IPS DF 4.7 (cell line): ENCODE data around the gene C15orf39.
"Not testable (repeated sequence)": the region's sequence is repeated elsewhere in the genome, so short reads cannot be mapped to it uniquely, and the experiment has no call there.

Experiments
- DNase-seq: peaks from one replicate; pipeline ENCODE4 v3.0.0-alpha.2; 2013; ENCODE audit warnings: low spot score; ENCODE audit errors: extremely low read depth

Gene C15orf39

DNA sequence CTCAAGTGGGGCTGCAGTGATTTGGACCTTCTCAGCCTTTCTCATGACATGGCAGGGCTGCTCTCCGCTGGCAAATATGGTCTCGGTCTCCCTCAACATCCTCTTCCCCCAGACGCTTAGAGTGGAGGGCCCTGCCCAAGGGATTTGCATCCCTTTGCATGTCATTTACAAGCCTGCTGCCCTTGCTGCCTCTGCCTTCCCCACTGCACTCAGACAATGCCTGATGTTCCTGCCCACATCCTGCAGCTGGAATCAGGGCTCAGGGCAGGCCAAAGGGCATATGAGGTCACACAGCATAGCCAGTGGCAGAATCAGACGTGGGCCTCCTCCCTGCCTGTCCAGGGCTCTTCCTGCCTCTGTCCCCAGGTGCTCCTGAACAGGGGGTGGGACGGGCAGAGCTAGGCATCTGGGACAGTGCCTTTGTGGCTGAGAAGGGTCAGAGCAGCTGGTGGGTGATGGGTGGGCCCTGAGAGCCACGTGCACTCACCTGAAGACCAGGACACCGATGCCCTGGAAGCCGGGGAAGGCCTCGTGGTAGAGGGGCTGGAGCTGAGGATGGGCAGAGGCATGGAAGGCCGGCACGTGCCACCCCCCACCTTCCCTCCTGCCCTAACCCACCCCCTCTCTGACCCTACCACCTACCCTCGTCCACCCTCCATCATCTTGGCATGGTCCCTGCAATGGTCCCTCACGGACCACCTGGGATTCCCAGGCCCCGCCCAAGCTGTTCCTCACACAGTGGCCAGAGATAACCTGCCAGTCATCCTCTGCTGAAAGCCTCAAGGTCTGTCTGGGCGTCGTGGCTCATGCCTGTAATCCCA, 29.1 kb downstream of the C15orf39 start:
- DNase-seq, result no peak

DNA sequence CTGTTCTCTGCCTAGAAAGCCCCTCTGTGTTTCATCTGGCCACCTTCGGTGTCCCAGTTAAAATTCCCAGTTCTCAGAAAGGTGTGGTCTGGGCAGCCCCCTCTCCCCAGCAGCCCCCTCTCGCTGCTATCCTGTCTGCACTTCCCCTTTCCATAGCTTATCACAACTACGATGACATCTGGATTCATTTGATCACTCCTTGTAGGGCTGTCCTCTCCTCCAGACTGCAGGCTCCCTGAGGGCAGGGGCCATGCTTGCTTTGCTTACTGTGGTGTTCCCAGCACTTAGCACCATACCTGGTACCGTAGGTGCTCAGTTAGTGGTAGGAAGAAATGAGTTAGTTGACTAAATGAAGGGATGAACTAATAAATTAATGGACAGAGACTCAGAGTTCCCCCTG, 30.2 kb downstream of the C15orf39 start:
- DNase-seq, result no peak

DNA sequence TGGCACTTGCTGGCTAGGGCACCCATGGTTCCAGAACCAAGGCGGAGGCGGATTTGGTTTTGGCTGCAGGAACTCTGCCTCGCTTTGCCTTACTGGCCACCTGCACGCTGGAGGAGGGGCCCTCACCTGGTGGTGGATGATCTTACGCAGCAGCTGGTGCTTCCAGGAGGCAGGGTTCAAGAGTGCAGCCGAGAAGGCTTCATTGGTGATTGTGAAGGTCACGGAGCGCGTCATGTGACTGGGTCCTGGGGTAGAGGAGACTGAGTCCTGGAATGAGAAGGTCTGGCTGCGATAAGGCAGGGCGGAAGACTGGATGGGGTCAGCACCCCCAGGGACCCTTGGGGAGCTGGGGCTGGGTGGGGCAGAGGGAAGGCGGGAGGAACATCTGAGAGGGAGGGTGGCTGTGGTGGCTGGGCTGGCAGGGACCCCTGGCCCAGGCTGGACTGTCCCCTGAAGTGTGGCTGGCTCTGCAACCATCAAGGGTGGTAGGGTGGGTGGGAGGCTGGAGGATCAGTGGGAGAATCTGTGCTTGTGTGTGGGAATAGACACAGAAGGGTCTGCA, 30.7 kb downstream of the C15orf39 start:
- DNase-seq, result no peak

DNA sequence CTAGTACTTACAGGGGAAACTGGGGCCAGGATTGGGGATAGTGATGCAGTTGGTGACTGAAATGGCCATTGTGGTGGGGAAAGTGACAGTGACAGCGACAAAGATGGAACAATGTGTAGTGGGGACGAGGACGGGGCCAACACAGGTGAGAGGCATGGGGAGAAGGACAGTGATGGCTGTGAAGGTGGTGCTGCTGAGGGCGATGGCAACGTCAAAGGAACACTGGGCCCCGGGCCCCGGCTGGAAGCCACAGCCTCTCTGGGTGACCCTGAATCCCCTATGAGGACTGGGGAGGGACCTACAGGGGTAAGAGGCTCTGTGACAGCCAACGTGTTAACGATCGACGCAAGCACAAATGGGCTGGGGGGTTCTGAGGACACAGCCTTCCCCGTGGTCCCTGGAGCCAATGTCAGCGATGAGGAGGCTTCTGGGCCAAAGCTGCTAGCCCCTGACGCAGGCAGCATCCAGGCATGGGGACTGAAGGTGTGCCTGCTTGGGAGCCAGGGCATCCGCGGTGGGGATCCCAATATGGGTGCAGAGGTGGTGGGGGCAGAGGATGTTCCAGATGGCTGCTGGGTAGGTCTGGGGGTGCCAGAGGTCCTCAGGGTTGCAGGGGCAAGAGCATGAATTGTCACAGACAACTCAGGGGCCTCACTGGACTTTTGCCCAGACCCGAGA, 31.3 kb downstream of the C15orf39 start:
- DNase-seq, result no peak

DNA sequence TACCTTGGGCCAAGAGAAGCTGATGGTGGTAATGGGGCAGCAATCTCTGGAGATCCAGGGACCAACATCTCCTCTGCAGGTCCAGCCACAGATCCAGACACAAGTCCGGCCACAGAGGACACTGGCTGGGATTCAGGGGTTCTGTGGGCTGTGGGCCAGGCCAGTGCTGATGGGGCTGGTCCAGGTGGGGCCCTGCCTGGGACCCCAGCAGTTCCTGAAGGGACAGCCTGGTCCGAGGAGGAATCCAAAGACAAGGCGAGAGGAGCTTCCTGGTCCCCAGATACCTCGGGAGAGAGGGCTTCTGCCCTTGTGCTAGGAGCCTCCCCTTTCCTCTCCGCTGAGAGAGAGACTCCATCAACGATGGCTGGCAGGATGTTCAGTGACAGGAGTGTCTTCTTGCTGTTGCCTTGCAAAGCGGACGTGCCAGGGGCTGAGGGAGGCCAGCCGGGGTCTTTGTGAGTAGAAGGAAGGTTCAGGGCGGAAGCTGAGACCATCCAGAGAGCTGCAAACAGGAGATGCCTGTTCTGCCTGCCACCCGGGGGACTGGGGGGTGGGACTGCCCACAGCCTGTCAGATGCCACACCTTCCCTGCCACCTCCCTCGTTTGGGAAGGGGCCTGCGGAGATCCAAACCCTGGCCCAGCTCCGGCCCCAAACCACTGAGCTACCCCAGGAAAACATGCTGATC, 32.0 kb downstream of the C15orf39 start:
- DNase-seq, result no peak

DNA sequence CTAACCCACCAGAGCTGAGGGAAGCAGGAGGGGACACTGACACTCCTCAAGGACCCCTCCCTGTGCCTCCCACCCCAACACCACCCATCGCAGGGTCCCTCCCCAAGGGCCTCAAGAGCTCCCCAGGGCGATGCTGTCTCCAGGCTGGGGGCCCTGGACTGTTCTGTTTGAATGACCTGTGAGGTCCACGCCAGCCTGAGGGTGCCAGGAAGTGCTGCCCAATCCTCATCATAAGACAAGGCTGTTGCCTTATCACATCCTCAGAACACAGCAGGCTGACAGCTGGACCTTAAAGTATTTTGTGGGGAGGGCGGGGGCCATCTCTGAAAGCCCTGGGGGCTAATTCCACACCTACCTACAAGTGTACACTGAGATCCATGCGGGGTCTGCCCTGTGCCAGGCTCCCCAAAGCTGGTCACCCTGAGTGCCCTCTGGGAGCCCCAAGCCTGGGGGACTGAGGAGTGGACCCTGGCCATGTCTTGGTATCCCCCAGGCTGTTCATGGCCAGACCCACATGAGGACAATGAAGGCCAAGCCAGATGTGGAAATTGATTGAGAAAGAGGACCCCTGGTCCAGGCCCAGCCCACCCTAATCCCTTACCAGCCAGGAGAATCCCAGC, 32.6 kb downstream of the C15orf39 start:
- no peak for DNase-seq

DNA sequence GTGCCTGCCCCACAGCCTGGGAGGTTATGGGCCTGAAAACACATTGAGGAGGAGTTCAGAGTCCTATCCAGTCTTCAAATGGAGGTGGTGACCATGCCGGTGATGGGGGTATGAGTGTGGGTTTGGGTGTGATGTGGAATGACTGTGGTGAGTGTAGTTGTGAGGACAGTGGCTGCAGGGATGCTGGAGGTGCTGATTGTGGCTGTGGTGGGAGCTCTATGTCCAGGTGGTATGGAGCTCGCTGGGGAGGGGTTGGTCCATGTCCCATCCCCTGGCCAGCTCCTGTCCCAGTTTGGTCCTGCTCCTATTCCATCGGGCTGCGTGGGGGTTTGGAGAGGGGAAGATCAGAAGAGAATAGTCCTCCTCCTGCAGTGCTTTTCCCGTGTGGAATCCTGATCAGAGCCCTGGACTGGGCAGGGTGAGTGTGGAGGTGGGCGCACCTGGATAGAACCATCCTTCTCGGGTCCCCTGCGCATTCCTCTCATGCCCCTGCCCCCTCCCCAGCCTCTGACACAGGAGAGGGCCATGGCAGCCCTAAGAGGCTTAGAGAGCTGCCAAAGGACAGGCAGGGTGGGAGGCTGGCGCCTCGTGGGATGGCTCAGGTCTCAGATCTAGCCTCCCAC, 33.5 kb downstream of the C15orf39 start:
- DNase-seq, result no peak

DNA sequence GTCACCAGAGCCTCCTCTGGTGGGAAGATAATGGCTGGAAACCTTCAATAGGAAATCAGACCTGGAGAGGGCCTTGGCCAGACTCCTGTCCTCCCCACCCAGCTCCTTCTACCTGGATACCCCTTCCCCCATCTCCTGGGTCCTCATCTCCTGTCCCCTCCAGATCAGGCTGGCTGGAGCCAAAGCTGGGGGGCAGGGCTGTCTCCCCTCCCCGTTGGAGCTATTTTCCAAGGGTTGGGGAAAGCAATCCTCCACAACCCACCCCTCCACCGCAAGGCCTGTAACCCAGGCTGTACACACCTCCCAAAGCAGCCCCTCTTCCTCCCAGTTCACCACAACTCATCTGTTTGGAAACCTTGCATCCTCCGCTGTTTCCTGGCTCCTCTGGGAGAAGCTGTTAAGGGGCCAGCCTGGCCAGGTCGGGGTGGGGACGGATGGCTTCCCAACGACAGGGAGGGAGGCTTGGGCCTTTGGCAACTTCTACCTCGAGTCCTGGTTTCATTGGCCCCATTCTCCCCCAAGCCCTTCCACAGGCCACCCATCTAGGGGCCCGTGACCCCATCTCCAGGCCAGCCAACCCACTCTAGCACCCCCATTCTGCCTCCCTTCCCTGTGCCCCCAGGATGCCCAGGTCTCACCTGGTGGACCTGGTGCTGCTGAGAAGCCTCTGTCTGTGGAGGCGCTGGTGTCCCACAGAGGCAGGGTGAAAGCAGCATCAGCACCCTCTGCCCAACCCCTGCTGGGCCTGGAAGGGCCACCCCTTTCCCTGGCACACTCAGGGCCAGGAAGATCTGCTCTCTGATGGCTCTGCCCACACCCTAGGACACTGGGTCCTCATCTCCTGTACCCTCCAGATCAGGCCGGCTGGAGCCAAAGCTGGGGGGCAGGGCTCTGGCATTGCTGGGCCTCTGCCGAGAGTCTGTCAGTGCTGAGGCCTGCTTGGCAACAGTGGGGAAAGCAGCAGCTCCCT, 34.4 kb downstream of the C15orf39 start:
- DNase-seq, result no peak

DNA sequence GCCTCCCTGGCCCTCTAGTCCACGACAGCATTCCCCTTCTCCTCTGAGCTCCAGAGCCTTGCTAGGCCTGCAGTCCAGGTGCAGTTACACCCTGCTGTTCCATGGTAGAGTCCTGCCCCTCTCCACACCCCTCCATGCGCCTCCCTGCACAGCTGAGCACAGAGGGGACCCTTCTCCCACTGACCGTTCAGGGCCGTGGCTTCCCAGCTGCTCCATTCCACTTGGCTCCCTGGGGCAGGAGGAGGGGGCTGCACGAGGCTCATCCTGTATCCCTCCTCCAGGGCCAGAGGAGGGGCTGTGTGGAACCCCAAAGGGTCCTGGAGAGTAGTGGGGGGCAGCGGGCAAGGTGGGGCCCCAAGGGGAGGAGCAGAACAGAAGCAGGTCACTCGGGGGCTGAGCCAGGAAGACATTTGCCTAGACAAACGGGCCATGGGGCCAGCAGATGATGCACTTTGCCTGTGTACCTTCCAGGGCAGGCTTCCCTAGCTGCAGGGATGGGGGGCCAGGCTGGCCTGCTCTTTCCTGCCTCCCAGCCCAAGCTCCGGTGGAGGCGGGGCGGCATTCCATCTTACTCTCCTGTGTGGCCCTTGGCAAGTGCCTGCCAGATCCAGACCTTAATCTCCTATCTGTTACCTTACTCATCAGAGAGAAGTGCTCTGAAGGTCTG, 35.8 kb downstream of the C15orf39 start:
- no peak for DNase-seq

DNA sequence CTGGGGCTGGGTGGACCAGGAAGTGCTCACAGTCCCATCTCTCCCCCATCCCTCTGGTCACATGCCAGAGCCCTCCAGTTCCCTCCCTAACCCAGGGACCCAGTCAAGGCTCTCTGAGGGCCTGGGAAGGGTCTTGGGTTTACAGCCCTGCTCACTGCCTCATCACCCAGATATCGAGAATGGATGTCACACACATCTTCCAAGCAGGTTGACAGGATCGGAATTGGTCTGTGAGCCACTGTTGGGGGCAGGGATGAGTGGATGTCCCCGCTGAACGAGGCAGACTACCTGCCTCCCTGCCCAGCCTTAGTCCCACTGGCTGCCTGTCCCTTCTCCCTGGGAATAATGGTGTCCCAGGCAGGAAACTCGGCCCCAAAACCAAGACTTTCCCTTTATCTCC, 36.5 kb downstream of the C15orf39 start:
- no peak for DNase-seq

DNA sequence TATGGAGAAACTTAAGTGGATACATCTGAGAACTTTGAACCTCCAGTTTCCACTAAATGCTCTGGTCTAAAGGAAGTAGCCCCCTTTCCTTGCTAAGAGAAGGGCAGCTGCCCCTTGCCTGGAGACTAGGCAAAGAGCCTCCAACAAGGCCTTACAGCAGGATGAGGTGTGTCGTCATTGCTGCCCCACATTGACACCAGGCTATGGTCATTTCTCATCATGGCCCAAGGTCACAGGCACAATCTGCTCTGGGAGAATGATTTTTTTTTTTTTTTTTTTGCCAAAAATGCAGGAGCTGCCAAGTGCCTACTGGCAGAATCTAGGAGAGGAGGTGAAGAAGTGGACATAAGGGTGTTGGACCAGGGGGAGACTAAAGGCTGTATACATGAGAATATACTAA, 44.1 kb downstream of the C15orf39 start:
- DNase-seq, result not testable (repeated sequence)

DNA sequence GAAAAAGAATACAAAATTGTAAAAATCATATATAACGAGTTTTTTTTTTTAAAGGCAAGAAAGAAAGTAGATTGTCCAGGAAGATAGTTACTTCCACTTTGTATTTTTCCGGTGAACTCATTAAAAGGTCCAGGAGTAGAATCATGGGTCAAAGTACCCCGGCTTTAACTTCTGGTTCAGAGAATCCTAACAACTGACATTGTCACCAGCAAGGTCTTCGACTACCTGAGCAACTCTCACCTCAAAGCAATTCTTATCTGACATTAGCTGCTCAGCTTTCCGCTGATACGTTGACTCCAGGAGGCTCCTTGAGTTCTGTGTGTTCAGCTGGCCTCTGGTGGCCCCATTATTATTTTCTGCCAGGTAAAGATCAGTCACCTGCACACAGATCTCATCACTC, 47.3 kb downstream of the C15orf39 start:
- DNase-seq, result not testable (repeated sequence)

DNA sequence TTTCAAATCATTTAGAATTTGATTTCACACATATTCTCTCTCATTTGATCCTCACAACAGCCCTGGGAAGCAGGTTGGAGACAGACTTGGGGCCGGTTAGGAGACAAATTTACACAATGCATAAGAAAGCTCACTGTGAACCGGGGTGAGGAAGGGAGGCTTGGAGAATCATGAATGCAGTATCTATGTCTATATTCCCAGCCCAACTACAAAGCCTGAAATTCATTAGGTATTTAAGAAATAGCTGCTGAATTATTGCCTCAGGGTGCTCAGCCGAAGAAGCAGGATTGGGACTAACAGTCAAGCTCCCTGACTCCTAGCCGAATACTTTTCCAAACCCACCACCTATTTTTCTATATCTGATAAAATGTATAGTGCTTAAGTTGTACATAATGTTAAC, 48.0 kb downstream of the C15orf39 start:
- DNase-seq, result no peak

DNA sequence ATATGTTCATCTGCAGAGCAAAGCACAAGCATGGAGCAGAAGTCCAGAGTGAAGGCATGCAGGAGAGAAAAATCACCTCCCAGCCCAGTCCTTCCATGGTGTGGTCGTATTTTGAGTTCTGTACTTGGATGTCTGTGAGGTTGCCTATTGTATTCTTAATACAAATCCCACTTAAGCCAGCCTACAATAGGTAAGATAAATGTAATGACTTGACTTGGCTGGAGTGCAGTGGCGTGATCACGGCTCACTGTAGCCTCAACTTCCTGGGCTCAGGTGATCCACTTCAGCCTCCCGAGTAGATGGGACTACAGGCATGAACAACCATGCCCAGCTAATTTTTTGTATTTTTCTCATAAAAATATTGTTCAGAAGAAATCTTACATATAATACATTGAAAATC, 49.7 kb downstream of the C15orf39 start:
- DNase-seq, result not testable (repeated sequence)

DNA sequence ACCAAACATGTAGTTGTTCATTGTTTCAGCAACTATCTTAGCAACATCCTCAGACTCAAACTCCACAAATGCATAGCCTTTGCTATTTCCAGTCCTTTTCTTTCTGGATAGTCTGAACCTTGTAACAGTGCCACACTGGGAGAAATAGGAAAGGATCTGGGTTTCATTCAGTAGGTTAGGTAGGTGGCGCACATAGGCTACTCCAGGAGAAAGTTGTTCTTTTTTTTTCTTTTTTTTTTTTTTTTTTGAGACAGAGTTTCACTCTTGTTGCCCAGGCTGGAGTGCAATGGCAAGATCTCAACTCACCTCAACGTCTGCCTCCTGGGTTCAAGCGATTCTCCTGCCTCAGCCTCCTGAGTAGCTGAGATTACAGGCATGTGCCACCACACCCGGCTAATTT, 50.6 kb downstream of the C15orf39 start:
- DNase-seq, result not testable (repeated sequence)

DNA sequence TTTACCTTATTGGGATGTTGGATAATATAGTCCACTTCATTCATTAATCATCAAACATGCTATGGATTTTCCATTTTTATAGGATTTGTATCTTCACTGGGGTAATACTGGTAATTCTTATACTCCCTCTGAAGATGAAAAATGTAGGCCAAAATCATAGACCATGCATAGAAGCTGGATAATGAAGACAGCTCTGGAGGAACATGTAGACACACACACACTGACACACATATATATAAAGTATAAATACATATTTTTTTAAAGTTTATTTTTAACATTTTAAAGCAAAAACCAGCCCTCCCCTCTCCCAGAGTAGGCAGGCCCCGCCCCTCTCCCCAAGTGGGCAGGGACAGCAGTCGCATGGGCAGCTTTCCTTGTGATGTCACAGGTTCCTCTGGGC, 56.4 kb downstream of the C15orf39 start, which contains the start of gene GOLGA6C:
TSS of gene GOLGA6C (plus strand) at position 301 of the 400 bp plus-strand sequence. CDS start 265 bp downstream, outside the sequence.
- not testable (repeated sequence) for DNase-seq

DNA sequence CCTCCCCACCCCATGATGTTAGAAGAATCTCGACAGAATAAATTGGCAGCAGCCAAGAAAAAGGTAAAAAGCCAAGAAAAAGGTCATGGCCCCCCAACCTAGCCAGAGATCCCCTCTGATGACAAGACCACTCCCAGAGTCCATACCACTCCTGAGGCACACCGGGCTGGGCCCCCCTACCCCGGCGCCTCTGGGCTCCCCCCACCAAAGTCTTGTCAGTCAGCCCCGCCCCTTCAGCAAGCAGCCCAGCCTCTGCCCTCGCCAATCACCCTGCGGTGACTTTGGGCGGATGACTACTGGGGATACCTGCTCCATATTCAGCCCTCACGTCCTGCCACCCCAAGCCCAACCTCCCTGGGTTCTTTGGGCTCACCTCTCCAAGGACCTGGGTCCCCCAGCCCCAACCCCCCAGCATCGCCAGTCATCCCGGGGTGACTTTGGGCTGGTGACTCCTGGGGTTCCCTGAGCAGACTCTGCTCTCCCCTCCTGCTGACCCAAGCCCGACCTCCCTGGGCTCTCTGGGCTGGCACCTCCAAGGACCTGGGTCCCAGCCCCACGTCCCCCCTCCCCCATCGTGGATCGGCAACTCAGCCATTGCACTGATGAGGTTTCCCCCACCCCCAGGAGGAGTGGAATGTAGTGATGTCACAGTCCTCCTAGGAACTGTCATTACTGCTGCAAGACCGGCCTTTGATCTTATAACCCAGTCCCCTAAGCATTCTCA, 57.1 kb downstream of the C15orf39 start:
- not testable (repeated sequence) for DNase-seq

DNA sequence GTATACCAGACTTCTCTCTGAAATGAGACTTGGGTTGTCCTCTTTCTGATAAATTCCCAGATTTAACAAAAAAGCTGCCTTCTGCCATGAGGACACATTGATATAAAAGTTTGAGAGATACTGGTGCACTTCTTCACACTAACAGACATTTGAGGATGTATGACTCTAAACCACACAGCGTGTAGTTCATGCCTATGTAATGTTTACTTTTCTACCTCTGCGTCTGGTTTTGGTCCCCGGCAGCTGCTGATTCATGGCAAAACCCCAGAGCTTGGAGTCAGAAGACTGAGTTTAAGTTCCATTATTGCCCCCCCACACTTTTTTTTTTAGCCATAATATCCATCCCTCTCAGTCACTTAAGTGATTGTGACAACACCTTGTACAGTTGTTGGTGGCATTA, 58.2 kb downstream of the C15orf39 start:
- DNase-seq, result not testable (repeated sequence)
